Cerebellar cortex (tissue), 1 donor: ENCODE data around the gene INSC.
"Not testable (repeated sequence)": the region's sequence is repeated elsewhere in the genome, so short reads cannot be mapped to it uniquely, and the experiment has no call there.

ENCODE experiments used
- DNase-seq: peaks from one replicate; pipeline ENCODE4 v3.0.0-alpha.2; 2015; ENCODE audit warnings: low spot score

Gene INSC

DNA sequence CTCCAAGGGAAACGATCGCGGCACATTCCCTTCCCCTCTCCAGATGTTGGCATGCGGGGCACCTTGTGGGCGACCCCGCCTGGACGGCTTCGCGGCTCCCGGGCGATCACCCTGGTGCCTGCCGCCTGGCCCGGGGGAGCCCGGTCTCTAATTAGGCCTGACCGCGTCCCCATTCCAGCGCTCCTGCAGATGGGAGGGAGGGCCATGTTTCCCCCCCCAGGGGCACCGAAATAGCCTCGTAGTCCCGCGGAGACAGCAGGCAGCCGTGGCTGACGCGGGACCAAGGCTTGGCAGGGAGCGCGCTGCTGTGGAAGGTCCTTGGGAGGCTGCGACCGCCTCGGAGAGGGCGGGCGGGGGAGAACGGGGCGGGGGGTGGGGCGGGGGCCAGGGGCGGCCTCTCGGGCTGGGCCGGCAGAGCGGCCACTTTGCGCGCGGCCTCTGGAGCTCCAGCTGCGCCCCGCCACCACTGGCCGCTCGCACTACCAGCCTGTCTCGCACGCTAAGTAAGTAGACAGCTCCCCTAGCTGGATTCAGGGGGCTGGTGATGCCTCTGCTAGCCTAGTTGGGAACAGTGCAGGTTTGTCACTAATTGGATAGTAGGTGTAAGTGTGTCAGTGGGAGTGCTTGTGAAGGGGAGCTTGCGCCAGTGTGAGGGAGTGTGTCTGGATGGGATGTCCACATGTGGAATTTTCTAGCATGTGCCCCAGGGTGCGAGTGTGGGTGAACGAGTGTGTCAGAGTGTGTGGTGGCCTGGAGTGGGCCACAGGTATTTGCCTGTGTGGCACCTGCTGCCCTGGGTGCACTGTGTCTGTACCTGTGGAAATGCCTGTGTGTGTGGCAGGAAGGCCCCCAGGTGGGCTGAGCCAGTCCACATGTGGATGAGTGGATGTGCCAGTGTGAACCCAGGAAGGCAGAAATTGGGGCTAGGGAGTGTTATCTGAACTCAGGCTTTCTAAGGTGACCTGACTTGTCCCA is at the start of gene INSC:
INSC (plus strand) TSS at position 423 of the 975 bp plus-strand sequence. CDS start 34,252 bp downstream, outside the sequence.
- DNase-seq: no peak

DNA sequence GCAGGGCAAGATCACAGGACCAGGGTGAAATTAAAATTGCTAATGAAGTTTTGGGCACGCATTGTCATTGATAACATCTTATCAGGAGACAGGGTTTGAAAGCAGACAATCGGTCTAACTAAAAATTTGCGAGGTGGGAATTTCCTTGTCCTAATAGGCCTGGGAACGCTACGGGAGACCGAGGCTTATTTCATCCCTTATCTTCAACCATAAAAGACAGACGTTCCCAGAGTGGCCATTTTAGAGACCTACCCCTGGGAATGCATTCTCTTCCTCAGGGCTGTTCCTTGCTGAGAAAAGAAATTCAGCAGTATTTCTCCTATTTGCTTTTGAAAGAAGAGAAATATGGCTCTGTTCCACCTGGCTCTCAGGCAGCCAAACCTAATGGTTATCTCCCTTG is 45.0 kb upstream of the INSC start:
- not testable (repeated sequence) for DNase-seq

DNA sequence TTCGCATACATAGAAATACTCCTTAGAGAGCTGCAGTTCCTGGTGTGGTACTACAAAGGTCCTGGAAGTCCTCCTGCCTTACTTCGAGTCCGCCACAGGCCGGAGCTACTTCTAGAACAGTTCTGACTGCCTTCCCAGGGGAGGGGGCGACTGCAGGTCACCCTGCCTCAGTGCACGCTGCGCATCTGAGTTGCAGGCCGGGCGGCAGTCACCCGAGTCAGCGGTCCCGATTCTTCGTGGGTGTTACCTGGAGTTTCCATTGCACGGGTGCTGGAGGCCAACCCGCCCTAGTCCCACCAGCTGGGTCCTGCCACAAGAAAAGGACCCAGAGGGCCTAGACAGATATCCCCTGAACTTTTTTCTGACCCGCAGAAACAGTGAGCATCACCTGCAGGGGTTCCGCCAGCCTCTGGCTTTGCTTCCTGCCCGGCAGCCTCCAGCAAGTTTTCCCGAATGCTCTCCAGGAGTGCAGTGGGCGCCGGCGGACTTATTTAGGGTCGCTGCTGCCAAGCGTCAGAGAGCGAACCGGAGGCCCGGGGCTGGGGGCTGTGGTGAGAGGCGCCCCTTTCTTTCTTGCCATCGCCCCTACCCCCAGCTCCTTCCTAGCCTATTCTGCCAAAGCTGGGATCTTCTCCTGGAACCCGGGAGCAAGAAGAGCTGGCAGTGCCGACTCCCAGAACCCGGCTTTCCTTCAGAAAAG is 43.0 kb upstream of the INSC start:
- no peak for DNase-seq

- no peak for DNase-seq
These were observed 42.1 kb upstream of the INSC start for GRCh38 chr11:15072551-15073143.

GRCh38 chr11:15073361-15074205 is 41.1 kb upstream of the INSC start, which contains the start of gene CALCB:
CALCB (plus strand) TSS chr11:15073593; CDS start chr11:15074719, 1,126 bp downstream.
- DNase-seq: peak; percentile 18

DNA sequence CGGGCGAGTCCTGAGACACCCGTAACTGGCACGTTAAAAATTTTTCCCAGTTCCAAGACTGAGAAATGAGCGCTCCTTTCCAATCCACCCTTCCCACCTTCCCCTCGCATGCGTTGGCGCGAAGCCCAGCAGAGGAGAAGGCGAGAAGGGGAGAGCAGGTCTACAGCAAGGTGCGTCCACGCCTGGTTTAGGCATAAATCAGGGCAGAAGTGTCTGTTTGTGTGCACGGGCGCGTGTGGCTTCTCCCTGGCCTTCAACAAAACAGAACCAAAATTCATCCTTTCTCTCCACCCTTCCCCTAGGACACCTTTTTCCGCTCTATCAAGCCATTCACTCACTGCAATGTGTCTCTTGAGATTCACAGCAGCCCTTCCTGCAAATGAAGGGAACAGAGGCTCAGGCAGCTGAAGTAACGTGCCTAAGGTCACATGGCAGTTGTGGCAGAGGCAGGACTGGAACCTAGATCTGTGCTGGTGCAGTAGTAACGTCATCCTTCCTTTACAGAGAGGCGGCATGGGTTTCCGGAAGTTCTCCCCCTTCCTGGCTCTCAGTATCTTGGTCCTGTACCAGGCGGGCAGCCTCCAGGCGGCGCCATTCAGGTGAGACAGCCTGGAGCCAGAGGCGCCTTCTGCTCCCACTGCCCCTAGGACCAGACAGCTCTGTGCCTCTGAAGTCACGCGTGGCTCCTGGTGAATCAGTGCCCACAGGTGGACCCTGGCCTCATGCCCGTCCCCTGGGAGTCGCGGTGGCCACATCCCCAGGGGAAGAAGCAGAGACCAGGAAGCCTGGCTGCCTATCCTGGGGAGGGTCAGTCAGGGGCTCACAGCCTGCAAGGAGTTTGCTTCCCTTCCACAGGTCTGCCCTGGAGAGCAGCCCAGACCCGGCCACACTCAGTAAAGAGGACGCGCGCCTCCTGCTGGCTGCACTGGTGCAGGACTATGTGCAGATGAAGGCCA is 40.2 kb upstream of the INSC start:
- DNase-seq: peak; percentile 82

- no peak for DNase-seq
These were observed 39.6 kb upstream of the INSC start for GRCh38 chr11:15075162-15075526.

GRCh38 chr11:15091175-15091574 is 23.5 kb upstream of the INSC start:
- DNase-seq: no peak

GRCh38 chr11:15091625-15092024 is 23.1 kb upstream of the INSC start:
- DNase-seq: no peak

DNA sequence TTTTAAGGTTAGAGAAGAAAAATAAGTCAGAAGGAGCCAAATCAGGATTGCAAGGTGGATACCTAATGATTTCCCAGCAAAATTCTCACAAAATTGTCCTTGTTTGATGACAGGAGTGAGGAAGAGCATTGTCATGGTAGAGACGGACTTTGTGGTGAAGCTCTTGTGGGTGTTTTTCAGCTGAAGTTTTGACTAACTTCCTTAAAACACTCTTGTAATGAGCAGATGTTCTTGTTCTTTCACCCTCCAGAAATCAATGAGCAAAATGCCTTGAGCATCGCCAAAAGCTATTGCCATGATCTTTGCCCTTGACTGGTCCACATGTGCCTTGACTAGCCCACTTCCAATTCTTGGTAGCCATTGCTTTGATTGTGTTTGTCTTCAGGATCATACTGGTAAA is 21.3 kb upstream of the INSC start:
- no peak for DNase-seq

DNA sequence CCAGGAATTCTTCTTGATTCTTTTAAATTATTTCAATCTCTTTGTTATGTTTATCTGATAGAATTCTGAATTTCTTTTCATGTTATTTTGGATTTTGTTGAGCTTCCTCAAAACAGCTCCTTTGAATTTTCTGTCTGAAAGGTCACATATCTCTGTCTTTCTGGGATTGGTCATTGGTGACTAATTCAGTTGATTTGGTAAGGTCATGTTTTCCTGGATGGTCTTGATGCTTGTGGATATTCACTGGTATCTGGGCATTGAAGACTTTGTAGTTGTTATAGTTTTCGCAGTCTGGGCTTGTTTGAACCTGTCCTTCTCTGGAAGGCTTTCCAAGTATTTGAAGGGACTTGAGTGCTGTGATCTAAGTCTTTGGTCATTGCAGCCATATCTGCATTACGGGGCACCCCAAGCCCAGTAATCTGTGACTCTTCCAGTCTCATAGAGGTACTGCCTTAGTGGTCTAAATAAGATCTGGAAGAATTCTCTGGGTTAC is 18.9 kb upstream of the INSC start:
- no peak for DNase-seq

DNA sequence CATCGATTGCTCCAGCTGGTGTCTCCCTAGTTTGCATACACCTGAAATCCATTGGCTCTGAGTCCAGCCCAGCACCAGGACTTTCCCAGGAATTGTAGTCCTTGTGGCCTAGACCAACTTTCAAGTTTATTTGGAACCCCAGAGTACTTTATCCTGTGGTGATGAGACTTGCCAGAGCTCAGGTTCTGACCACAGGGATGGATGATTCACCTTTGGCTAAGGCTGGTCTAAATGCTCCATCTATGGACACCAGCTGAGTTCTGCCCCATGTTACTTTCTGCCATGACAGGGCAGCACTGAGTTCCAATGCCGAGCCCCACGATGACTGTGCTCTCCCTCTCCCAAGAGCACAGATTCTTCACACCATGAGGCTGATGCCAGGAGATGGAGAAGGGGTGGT is 17.3 kb upstream of the INSC start:
- DNase-seq: no peak

- DNase-seq: no peak
These were observed 15.5 kb upstream of the INSC start for GRCh38 chr11:15099267-15099666.

DNA sequence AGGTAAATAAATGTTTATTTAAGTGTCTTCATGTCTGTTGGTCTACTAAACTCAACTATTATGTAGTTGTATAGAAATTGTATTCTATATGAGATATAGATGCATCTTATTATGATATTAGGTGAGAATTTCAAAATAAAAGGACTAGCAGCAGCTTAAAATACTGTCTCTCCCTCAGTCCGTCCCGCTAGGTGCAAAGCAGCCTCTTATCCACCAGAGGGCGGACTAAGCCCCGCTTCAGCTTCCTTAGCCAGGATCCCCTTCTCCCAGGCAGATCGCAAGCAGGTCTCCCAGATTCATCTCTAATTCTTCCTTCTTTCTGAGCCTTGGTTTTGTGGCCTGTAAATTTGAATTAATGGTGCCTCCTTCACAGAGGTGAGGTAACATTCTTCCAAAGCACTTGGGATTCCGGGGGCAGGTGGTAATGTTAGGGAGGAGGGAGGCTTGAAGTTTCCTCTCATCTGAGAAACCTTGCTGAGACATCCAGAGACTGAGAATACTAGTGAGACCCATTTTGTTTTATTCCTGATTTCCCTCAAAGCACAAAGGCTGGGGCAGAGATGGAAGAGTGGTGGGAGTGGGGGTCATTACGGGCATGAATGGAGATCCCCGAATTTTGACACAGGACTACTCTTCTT is 13.5 kb upstream of the INSC start:
- DNase-seq: peak; percentile 56

- DNase-seq: no peak
These were observed 10.6 kb upstream of the INSC start for GRCh38 chr11:15104166-15104565.

DNA sequence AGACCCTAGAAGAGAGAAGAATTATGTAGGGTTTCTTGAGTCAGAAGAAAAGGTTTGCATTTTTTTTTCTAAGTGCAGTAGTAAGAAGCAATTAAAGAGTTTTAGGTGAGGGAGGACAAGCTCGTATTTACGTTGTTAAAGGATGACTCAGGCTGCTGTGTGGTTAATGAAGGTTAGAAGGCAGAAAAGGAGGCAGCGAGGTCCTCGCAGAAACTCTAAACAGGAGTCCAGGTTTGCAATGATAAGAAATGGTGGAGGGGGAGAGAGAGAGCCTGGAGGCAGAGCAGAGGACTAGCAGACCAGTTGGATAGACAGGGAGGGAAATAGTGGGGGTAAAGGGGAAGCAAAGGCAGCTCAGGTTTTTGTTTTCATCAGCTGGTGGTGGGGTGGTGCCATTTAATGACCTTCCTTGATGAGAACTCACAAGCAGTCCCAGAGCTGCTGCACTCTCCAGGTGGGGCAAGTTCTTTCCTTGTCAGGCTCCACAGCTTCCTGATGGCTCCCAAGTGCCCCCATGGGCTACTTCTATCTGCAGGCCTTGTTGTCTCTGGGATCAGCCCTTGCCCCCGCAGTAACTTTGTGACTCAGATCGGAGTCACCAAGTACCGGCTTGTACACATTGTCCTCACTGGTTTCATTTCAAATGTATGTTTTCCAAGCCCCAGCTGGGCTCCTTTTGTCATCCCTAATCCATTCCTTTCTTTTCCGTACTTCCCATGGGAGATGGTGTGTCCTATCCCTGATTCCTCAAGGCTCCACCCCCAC is 8.3 kb upstream of the INSC start:
- DNase-seq: no peak

DNA sequence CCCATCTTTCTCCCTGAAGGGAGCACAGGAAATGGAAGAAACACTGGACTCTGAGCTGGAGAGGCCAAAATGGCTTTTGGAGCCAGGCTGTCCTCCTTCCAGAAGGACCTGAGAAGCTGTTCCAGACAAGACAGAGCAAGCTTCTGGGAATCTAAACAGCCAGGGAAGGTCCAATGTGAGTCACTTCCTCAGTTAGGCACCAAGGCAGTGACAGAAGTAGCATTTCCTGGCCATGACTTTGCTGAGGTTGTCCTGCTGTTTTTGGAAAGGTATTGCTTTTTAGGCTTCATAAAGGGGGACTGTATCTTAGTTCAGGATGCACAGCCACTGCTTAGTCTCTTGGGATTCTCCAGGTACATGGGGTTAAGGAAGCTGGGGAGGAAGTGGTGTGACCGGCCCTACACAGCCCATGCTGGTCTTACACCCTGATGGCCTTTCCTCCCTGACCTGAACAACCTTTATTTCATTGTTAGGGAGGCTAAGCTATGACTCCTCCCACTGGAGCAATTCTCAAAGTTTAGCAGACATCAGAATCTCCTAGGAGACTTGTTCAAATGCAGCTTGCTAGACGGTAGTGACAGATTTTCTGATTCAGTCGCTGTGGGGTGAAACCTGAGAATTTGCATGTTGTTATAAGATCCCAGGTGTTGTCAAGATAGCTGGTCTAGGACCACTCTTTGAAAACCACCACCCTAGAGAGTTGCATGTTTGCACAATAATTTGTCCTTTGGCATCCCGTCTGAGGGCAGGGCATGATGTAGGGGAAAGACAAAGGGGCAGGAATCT is 6.8 kb upstream of the INSC start:
- DNase-seq: no peak

DNA sequence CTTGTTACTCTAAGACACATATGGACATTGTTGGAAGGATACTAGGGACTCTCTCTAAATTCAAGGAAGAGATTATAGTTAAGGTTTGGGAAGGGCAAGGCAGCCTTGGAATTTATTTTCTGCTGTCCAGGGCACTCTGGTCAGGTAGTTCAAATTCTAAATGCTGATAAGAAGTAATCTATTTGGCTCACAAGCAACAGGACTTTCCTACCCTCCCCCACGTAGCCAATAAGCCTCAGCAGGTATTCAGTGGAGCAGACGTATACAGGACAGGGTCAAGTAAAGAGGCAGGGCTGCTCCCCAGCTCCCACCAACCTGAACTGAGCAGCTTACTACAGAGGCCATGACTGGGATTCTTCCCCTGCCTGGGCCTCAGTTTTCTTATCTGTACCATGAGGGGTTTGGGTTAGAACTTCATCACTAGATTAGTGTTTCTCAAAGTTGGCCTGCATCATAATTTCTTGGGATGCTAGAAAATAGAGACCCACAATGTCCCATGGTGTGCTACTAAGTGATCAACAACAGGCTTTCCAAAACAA is 6.1 kb upstream of the INSC start:
- no peak for DNase-seq
